GM12878 (cell line): Measurements from ENCODE around the gene TIPARP. TPM values are rescaled to one million over a fixed set of nuclear protein-coding genes. Genes with fewer than 3 reads are reported as not detected.

Experiments used
- ATAC-seq: fragments of 200-7000 bp; cut with Tn5 transposase; 3 replicates; pipeline ENCODE4 v1.9.1; 2020; ENCODE audit warnings: mild to moderate bottlenecking, moderate library complexity
- BruUV-seq: library from RNA; stranded (reverse); fragments of 400-500 nt; replicated peaks from 2 replicates; lab custom pipeline; 2021; lab: Mats Ljungman, UMichigan
- CTCF ChIA-PET: fragments of 300-600 bp; sonication (Branson Sonifier 250); formaldehyde crosslinking; extraction: SDS; loops from one replicate; lab custom pipeline; 2021; ENCODE audit warnings: inconsistent platforms; lab: Yijun Ruan, JAX
- POLR2A ChIA-PET: fragments of 350-600 bp; formaldehyde crosslinking; extraction: SDS; loops from one replicate; lab custom pipeline; 2021; ENCODE audit warnings: inconsistent platforms; lab: Charles Lee
- RAD21 ChIA-PET: fragments of 300-600 bp; sonication (Branson Sonifier 250); formaldehyde crosslinking; loops from one replicate; lab custom pipeline; 2023; ENCODE audit warnings: antibody characterized with exemption; ENCODE audit not compliant: unreplicated experiment; lab: Charles Lee
- SMC1A ChIA-PET: fragments of 300-600 bp; sonication (Branson Sonifier 250); formaldehyde crosslinking; loops from one replicate; lab custom pipeline; 2023; ENCODE audit not compliant: unreplicated experiment, uncharacterized antibody; lab: Charles Lee
- DNase-seq: peaks from one replicate; pipeline ENCODE4 v3.0.0-alpha.2; 2011; ENCODE audit warnings: low read depth, low spot score
- FAIRE-seq: peaks from 3 replicates; lab custom pipeline; 2011; peaks lifted over from hg19 to GRCh38; lab: Jason Lieb, UNC
- H2AFZ ChIP-seq: 2 replicates; pipeline ENCODE4 v1.6.0; 2011; ENCODE audit warnings: low read depth, low read length, control low read depth; ENCODE audit not compliant: control insufficient read depth
- H3K27ac ChIP-seq: 2 replicates; pipeline ENCODE4 v1.5.1; 2011; ENCODE audit warnings: control low read depth; ENCODE audit not compliant: control insufficient read depth, insufficient read depth
- H3K27me3 ChIP-seq, 2 experiments: replicated peaks in 1 of 2; 2 replicates each; pipeline versions ENCODE4 v1.6.0 to v1.6.1; 2011; ENCODE audit warnings: low read length in 1 of 2; ENCODE audit not compliant: control insufficient read depth in 2 of 2, insufficient read depth in 2 of 2
- H3K36me3 ChIP-seq, 2 experiments: 2 replicates each; pipeline ENCODE4 v1.5.1; 2011; ENCODE audit warnings: low read length in 1 of 2; ENCODE audit not compliant: control insufficient read depth in 2 of 2, insufficient read depth in 2 of 2
- H3K4me1 ChIP-seq: 2 replicates; pipeline ENCODE4 v1.6.1; 2011; ENCODE audit warnings: mild to moderate bottlenecking, low read length, moderate library complexity, mixed read lengths; ENCODE audit not compliant: control insufficient read depth, insufficient read depth
- H3K4me2 ChIP-seq: 2 replicates; pipeline ENCODE4 v1.6.0; 2011; ENCODE audit warnings: control low read depth; ENCODE audit not compliant: control insufficient read depth, insufficient read depth
- H3K4me3 ChIP-seq: fragments of 200-600 bp; sonication (generic); 2 replicates; pipeline ENCODE4 v1.5.1; 2016
- H3K79me2 ChIP-seq: 2 replicates; pipeline ENCODE4 v1.6.0; 2011; ENCODE audit warnings: low read length; ENCODE audit not compliant: control insufficient read depth, insufficient read depth
- H3K9ac ChIP-seq: 2 replicates; pipeline ENCODE4 v1.8.0; 2011; ENCODE audit warnings: low read length, control low read depth, mixed read lengths; ENCODE audit not compliant: control insufficient read depth, insufficient read depth
- H3K9me3 ChIP-seq: replicated peaks from 3 replicates; pipeline ENCODE4 v1.5.1; 2011; ENCODE audit warnings: mild to moderate bottlenecking, low read length; ENCODE audit not compliant: control insufficient read depth, insufficient read depth
- H4K20me1 ChIP-seq: 2 replicates; pipeline ENCODE4 v1.6.0; 2011; ENCODE audit not compliant: control insufficient read depth, insufficient read depth
- CUX1 ChIP-seq: IDR thresholded peaks from 2 replicates; pipeline ENCODE4 v1.6.1; 2012; ENCODE audit warnings: improper control_type of control experiment, low read depth, low read length; ENCODE audit not compliant: insufficient replicate concordance
- POLR2AphosphoS5 ChIP-seq: IDR thresholded peaks from 2 replicates; pipeline ENCODE4 v1.6.1; 2011; ENCODE audit warnings: mild to moderate bottlenecking, low read length, inconsistent platforms
- RELB ChIP-seq: fragments of 450-650 bp; IDR thresholded peaks from 2 replicates; pipeline ENCODE4 v1.6.1; 2017; ENCODE audit warnings: low read depth, mild to moderate bottlenecking, moderate library complexity
- SPI1 ChIP-seq: IDR thresholded peaks from 2 replicates; pipeline ENCODE4 v1.6.1; 2011; ENCODE audit warnings: low read depth, mild to moderate bottlenecking, low read length, moderate library complexity, borderline replicate concordance; ENCODE audit not compliant: insufficient read depth
- WGBS: methylation state at CpG from one replicate; pipeline ENCODE4 v1.1.6; 2016; ENCODE audit warnings: low lambda C conversion rate; ENCODE audit not compliant: insufficient replicate concordance, insufficient coverage; ENCODE audit errors: missing lambda C conversion rate; 5-methylcytosine and 5-hydroxymethylcytosine counted together
- in situ Hi-C: fragments of 300-500 bp; cut with MboI; formaldehyde crosslinking; loops from 9 replicates; pipeline ENCODE4 v1.14.3; 2018; ENCODE audit warnings: mixed read lengths
- intact Hi-C: fragments of 100-400 bp; cut with micrococcal nuclease; formaldehyde crosslinking; loops from one replicate; pipeline ENCODE4 v1.14.2; 2022; ENCODE audit not compliant: unreplicated experiment
- polyA plus RNA-seq, 11 experiments: library from polyadenylated mRNA; depleted of rRNA in 4 of 11; unstranded in 6 of 11; stranded (reverse) in 5 of 11; fragments of >200 nt; fragmentation: Nextera tagmentation in 4 of 11; fragmentation: Illumina TruSeq in 1 of 11; extraction: Ambion mirVana in 4 of 11; extraction: Trizol in 1 of 11; gene quantifications; 1 replicate in 1 of 11; 2 replicates in 10 of 11; pipeline versions ENCODE4 v1.2.1 to v1.2.3, GENCODE V29; 2011 to 2016; ENCODE audit warnings: inconsistent platforms in 2 of 11, missing spikeins in 2 of 11, low read depth in 1 of 11
- total RNA-seq, 4 experiments: library from RNA; depleted of rRNA in 3 of 4; stranded (reverse); fragments of >200 nt in 3 of 4; fragmentation: Illumina TruSeq in 1 of 4; extraction: Trizol in 1 of 4; gene quantifications; 2 replicates each; pipeline versions ENCODE4 v1.2.1 to v1.2.3, GENCODE V29; 2013 to 2021
- TF ChIP-seq, protein P1 (sequence below): IDR thresholded peaks from 2 replicates; pipeline ENCODE4 v1.6.1; 2012; ENCODE audit warnings: low read depth, low read length, improper control_type of control experiment

TIPARP gene
- total and polyA plus RNA-seq, 10 of the 15 experiments (the other 5 are each of a cell fraction or from before 2014, with no cell fraction given) = 3.2 to 21.5 (median 12.0) TPM

DNA sequence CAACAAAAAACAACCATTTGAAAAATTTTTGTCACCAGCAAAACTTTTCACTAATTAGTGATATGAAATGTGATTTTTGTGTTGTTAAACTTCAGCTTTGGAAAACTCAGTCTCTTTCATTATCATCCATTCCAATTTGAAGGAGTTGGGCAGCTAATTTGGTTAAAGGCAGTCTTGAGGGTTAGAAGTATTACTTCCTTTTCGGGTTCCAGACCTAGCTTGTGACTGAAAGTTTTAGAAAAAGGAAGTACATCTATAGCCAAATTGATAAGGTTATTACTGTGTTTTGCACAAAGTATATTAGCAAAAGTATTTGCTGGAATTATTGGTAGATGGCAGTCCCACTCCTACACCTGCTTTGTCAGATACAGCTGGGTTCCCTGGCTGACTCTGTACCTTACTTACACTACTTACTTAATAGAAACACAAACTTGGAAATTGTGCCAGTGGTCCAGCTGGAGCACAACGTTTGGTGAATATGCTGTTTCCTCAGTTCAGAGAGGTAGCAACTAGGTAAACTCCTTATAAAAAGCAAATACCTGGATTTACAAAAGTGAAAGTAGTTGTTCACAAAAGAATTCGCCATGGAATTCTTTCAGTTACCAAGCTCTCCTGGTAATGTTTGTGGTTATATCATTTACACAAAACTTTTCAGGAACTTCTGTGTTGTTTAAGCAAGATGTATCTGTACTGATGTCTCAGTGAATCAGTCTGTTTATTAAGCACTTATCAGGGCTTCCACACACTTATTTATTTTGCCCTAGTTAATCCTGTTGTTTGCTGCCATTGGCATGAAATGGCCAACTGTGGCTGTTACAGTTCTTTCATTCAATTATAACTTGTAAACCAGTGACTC lies 31.6 kb downstream of the TIPARP start:
- TF ChIP-seq, protein P1, sequence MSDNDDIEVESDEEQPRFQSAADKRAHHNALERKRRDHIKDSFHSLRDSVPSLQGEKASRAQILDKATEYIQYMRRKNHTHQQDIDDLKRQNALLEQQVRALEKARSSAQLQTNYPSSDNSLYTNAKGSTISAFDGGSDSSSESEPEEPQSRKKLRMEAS = no peak
- TF ChIP-seq RELB (0 out of 2 replicates have a peak, but pooled peaks have one; percentile 18), CUX1 (peak; percentile 5), POLR2AphosphoS5 (peak; percentile 56; the same call in 1 of the 2 replicates), SPI1 (0 out of 2 replicates have a peak, but pooled peaks have one; percentile 5)
- TF ChIP-seq, all 136 proteins: peak for 4
- no peaks in the 10 kb centered on the region for H4K20me1 ChIP-seq
- ChIA-PET SMC1A (interaction anchor here (0.8 to 1.8 kb wide), 9 partner anchors 9 to 273 kb away, joined by 3 to 7 read pairs (median 3); no protein-coding TSS in a partner anchor), RAD21 (interaction anchor here (0.6 to 1.4 kb wide), 6 partner anchors 23 to 693 kb away, joined by 3 to 4 read pairs (median 3); partner anchors contain the start of gene SSR3), POLR2A (interaction anchor here (0.5 to 1.3 kb wide), 5 partner anchors 9 to 151 kb away, joined by 3 to 4 read pairs (median 4); partner anchors contain the start of gene SSR3), CTCF (interaction anchor here (0.6 to 1.3 kb wide), 4 partner anchors 32 to 431 kb away, joined by 3 to 5 read pairs (median 3); no protein-coding TSS in a partner anchor)
- DNase-seq = no peak
- peaks cover 10% of the 10 kb centered on the region; the same call in 1 of the 2 replicates for H3K4me1 ChIP-seq
- H3K27ac ChIP-seq = no peak overlapping the region; the same call in 1 of the 2 replicates
- H3K4me3 ChIP-seq = no peak overlapping the region
- H2AFZ ChIP-seq = no peak overlapping the region
- H3K36me3 ChIP-seq = peaks cover 7 to 31% of the 10 kb centered on the region in 2 experiments
- peaks cover 3% of the 10 kb centered on the region for H3K79me2 ChIP-seq
- H3K27me3 ChIP-seq = no peaks in the 10 kb centered on the region
- peak overlapping the region; percentile 31 for H3K4me2 ChIP-seq
- BruUV-seq = no TSS peak
- in situ Hi-C loops = no loop called here
- FAIRE-seq = peak; percentile 54
- H3K9me3 ChIP-seq = no peaks in the 10 kb centered on the region
- WGBS = 33% methylated on average over 3 of the region's 3 CpGs
- peak; percentile 78 for ATAC-seq
- intact Hi-C loops = no loop called here
- H3K9ac ChIP-seq = no peak overlapping the region
